Nephron progenitor cell (in vitro differentiated cells): ENCODE data around the gene TRIO.

Source experiments
- DNase-seq: peaks from one replicate; pipeline ENCODE4 v3.0.0; 2021
- H3K27ac Mint-ChIP-seq: 2 replicates; pipeline ENCODE4 v1.8.0; 2021; ENCODE audit warnings: mild to moderate bottlenecking, moderate library complexity, mixed read lengths
- H3K27me3 Mint-ChIP-seq: 2 replicates; pipeline ENCODE4 v1.8.0; 2021; ENCODE audit warnings: mild to moderate bottlenecking, low read depth, mixed read lengths; ENCODE audit not compliant: poor library complexity
- H3K36me3 Mint-ChIP-seq: 2 replicates; pipeline ENCODE4 v1.8.0; 2021; ENCODE audit warnings: low read depth, mixed read lengths
- H3K4me1 Mint-ChIP-seq: 2 replicates; pipeline ENCODE4 v1.8.0; 2021; ENCODE audit warnings: mixed read lengths
- H3K4me3 Mint-ChIP-seq: 2 replicates; pipeline ENCODE4 v1.8.0; 2021; ENCODE audit warnings: mild to moderate bottlenecking, moderate library complexity, mixed read lengths
- H3K9me3 Mint-ChIP-seq: 2 replicates; pipeline ENCODE4 v1.8.0; 2021; ENCODE audit warnings: mild to moderate bottlenecking, moderate library complexity, mixed read lengths
- TF ChIP-seq, protein P1 (sequence below): fragments of 200-600 bp; sonication (generic); IDR thresholded peaks from 2 replicates; pipeline ENCODE4 v1.5.0; 2021; ENCODE audit warnings: antibody characterized with exemption

The TRIO gene

GRCh38 chr5:14497311-14497710 lies 354.2 kb downstream of the TRIO start:
- H3K27me3 Mint-ChIP-seq = no peaks in the 10 kb centered on the region
- no peaks in the 10 kb centered on the region for H3K9me3 Mint-ChIP-seq
- peaks cover 4% of the 10 kb centered on the region for H3K4me1 Mint-ChIP-seq
- no peak for DNase-seq
- peaks cover 66% of the 10 kb centered on the region for H3K36me3 Mint-ChIP-seq
- TF ChIP-seq, protein P1, sequence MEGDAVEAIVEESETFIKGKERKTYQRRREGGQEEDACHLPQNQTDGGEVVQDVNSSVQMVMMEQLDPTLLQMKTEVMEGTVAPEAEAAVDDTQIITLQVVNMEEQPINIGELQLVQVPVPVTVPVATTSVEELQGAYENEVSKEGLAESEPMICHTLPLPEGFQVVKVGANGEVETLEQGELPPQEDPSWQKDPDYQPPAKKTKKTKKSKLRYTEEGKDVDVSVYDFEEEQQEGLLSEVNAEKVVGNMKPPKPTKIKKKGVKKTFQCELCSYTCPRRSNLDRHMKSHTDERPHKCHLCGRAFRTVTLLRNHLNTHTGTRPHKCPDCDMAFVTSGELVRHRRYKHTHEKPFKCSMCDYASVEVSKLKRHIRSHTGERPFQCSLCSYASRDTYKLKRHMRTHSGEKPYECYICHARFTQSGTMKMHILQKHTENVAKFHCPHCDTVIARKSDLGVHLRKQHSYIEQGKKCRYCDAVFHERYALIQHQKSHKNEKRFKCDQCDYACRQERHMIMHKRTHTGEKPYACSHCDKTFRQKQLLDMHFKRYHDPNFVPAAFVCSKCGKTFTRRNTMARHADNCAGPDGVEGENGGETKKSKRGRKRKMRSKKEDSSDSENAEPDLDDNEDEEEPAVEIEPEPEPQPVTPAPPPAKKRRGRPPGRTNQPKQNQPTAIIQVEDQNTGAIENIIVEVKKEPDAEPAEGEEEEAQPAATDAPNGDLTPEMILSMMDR = no peak
- peak overlapping the region; percentile 72 for H3K27ac Mint-ChIP-seq
- H3K4me3 Mint-ChIP-seq = no peak overlapping the region

- Mint-ChIP-seq H3K27ac (peak overlapping the region; percentile 68), H3K9me3 (no peaks in the 10 kb centered on the region), H3K36me3 (peaks cover 57% of the 10 kb centered on the region), H3K27me3 (peaks cover 2% of the 10 kb centered on the region), H3K4me3 (no peak overlapping the region), H3K4me1 (peaks cover 27% of the 10 kb centered on the region)
- DNase-seq = no peak
- TF ChIP-seq, protein P1 = no peak
Measured at GRCh38 chr5:14501353-14502293, 358.5 kb downstream of the TRIO start.

DNA sequence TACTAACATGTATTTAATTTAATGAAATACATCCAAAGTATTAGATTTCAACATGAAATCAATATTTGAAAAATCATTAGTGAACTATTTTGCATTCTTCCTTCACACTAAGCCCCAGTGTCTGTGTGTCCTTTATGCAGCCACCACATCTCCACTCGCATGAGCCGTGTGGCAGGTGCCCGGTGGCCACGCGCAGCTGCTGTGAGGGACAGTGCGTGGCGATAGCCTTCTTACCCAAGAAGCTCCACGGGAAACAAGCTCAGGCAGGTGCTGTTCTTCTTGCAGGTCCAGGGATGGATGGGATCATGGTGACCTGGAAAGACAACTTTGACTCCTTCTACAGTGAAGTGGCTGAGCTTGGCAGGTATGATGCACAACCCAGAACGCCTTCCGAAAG lies 359.1 kb downstream of the TRIO start:
- H3K27ac Mint-ChIP-seq = no peak overlapping the region
- TF ChIP-seq, protein P1 = no peak
- no peak for DNase-seq
- no peak overlapping the region for H3K4me3 Mint-ChIP-seq
- peaks cover 27% of the 10 kb centered on the region for H3K4me1 Mint-ChIP-seq
- no peaks in the 10 kb centered on the region for H3K9me3 Mint-ChIP-seq
- H3K27me3 Mint-ChIP-seq = peaks cover 2% of the 10 kb centered on the region
- H3K36me3 Mint-ChIP-seq = peaks cover 56% of the 10 kb centered on the region

GRCh38 chr5:14503017-14503680 lies 360.0 kb downstream of the TRIO start:
- peaks cover 27% of the 10 kb centered on the region for H3K4me1 Mint-ChIP-seq
- no peak for DNase-seq
- H3K9me3 Mint-ChIP-seq = no peaks in the 10 kb centered on the region
- peaks cover 55% of the 10 kb centered on the region for H3K36me3 Mint-ChIP-seq
- no peak overlapping the region for H3K4me3 Mint-ChIP-seq
- H3K27ac Mint-ChIP-seq = no peak overlapping the region
- peaks cover 2% of the 10 kb centered on the region for H3K27me3 Mint-ChIP-seq
- TF ChIP-seq, protein P1 = no peak

DNA sequence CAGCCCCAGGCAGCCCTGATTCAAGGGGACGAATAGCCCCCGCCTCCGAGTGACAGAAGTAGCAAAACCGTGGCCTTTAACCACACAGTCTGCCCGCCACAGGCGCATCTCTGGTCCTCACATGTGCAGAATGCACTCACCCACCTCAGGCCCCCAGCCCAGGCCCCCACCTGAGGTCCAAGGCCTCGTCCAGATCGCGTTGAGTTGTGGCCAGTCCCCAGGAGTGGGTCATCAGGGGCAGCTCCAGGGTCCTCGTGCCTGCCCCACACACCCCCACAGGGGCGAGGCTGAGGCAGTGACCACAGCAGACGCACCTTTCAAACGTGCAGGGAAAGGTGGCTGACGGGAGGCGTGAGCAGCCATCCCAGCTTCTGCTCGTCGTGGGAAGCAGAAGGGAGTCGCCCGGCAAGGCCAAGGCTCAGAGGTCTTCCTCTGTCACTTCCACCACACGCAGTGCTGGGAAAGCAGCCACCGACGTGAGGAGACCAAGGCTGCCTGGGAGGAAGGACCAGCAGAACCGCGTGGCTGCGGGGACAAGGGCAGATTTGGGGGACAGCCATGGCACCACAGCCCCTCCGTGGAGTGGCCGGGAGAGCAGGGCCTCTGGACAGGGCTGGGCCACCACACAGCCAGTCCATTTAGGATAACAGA lies 360.7 kb downstream of the TRIO start:
- TF ChIP-seq, protein P1 = no peak
- Mint-ChIP-seq H3K9me3 (no peaks in the 10 kb centered on the region), H3K4me3 (no peak overlapping the region), H3K4me1 (peaks cover 27% of the 10 kb centered on the region), H3K27ac (peak overlapping the region; percentile 59), H3K27me3 (peaks cover 2% of the 10 kb centered on the region), H3K36me3 (peaks cover 59% of the 10 kb centered on the region)
- no peak for DNase-seq
